Neural cell (in vitro differentiated cells): ENCODE data around the gene TMSB15C. TPM values are rescaled to one million over a fixed set of nuclear protein-coding genes. Genes with fewer than 3 reads are reported as not detected.
"Not testable (repeated sequence)": the region's sequence is repeated elsewhere in the genome, so short reads cannot be mapped to it uniquely, and the experiment has no call there.

ENCODE experiments used
- H2AFZ ChIP-seq: fragments of 200-600, 300-800 bp; sonication (generic), shearing (Covaris generic); 2 replicates; pipeline ENCODE4 v1.6.0; 2014; ENCODE audit warnings: low read depth, mild to moderate bottlenecking, antibody characterized with exemption, low read length, moderate library complexity
- H3F3A ChIP-seq: fragments of 200-600 bp; shearing (Covaris generic); 2 replicates; pipeline ENCODE4 v1.6.1; 2016; ENCODE audit warnings: mild to moderate bottlenecking, moderate library complexity, mixed read lengths, antibody characterized with exemption, low read length; ENCODE audit not compliant: insufficient read depth, poor library complexity, severe bottlenecking
- H3K27ac ChIP-seq: fragments of 200-600, 300-800 bp; sonication (generic), shearing (Covaris generic); 2 replicates; pipeline ENCODE4 v1.5.1; 2014; ENCODE audit warnings: mild to moderate bottlenecking, low read length, moderate library complexity
- H3K27me3 ChIP-seq: fragments of 300-800, 200-600 bp; sonication (generic), shearing (Covaris generic); 2 replicates; pipeline ENCODE4 v1.6.0; 2014; ENCODE audit warnings: mild to moderate bottlenecking, low read depth, low read length, moderate library complexity; ENCODE audit not compliant: insufficient read depth
- H3K36me3 ChIP-seq: fragments of 300-800, 200-600 bp; sonication (generic), shearing (Covaris generic); 2 replicates; pipeline ENCODE4 v1.5.1; 2014; ENCODE audit warnings: mild to moderate bottlenecking, antibody characterized with exemption, low read length, moderate library complexity; ENCODE audit not compliant: insufficient read depth
- H3K4me2 ChIP-seq: fragments of 300-800, 200-600 bp; sonication (generic), shearing (Covaris generic); 2 replicates; pipeline ENCODE4 v1.6.0; 2014; ENCODE audit warnings: mild to moderate bottlenecking, low read length
- H3K4me3 ChIP-seq: fragments of 300-800, 200-600 bp; sonication (generic), shearing (Covaris generic); 2 replicates; pipeline ENCODE4 v1.5.1; 2014; ENCODE audit warnings: mild to moderate bottlenecking, low read length, moderate library complexity
- H3K79me2 ChIP-seq: fragments of 200-600 bp; shearing (Covaris generic); replicated peaks from 2 replicates; pipeline ENCODE4 v1.6.0; 2014; ENCODE audit warnings: mild to moderate bottlenecking, low read length, moderate library complexity; ENCODE audit not compliant: insufficient read depth
- H3K9ac ChIP-seq: fragments of 300-800, 200-600 bp; sonication (generic), shearing (Covaris generic); 2 replicates; pipeline ENCODE4 v1.6.1; 2016; ENCODE audit warnings: mild to moderate bottlenecking, low read length, mixed read lengths
- H3K9me2 ChIP-seq: fragments of 200-600 bp; shearing (Covaris generic); 2 replicates; pipeline ENCODE4 v1.6.1; 2016; ENCODE audit warnings: mild to moderate bottlenecking, low read length, mixed read lengths; ENCODE audit not compliant: insufficient read depth
- H3K9me3 ChIP-seq: fragments of 200-600, 300-800 bp; sonication (generic), shearing (Covaris generic); 2 replicates; pipeline ENCODE4 v1.6.1; 2016; ENCODE audit warnings: mild to moderate bottlenecking, mixed run types, low read length, moderate library complexity, mixed read lengths
- H4K20me1 ChIP-seq: fragments of 200-600 bp; shearing (Covaris generic); 2 replicates; pipeline ENCODE4 v1.6.1; 2016; ENCODE audit warnings: mild to moderate bottlenecking, mixed run types; ENCODE audit not compliant: insufficient read depth
- CTCF ChIP-seq: fragments of 450-650 bp; IDR thresholded peaks from 2 replicates; pipeline ENCODE4 v1.5.1; 2014; ENCODE audit warnings: antibody characterized with exemption, mild to moderate bottlenecking, moderate library complexity; ENCODE audit not compliant: poor library complexity, severe bottlenecking
- EP300 ChIP-seq: fragments of 450-650 bp; conservative IDR thresholded peaks from 2 replicates; pipeline ENCODE4 v1.6.1; 2014; ENCODE audit warnings: antibody characterized with exemption, mild to moderate bottlenecking, moderate library complexity; ENCODE audit not compliant: poor library complexity, severe bottlenecking
- EZH2 ChIP-seq: fragments of 200-600, 300-800 bp; shearing (Covaris generic), sonication (generic); IDR thresholded peaks from 2 replicates; pipeline ENCODE4 v1.6.1; 2014; ENCODE audit warnings: antibody characterized with exemption, low read length, borderline replicate concordance, mild to moderate bottlenecking; ENCODE audit not compliant: insufficient read depth, poor library complexity, severe bottlenecking
- MXI1 ChIP-seq: fragments of 450-650 bp; conservative IDR thresholded peaks from 2 replicates; pipeline ENCODE4 v1.6.1; 2014; ENCODE audit warnings: antibody characterized with exemption, mild to moderate bottlenecking; ENCODE audit not compliant: poor library complexity, severe bottlenecking
- POLR2AphosphoS5 ChIP-seq: IDR thresholded peaks from 2 replicates; pipeline ENCODE4 v1.6.1; 2012
- RAD21 ChIP-seq: fragments of 450-650 bp; conservative IDR thresholded peaks from 2 replicates; pipeline ENCODE4 v1.6.1; 2014; ENCODE audit warnings: antibody characterized with exemption, mild to moderate bottlenecking, moderate library complexity
- REST ChIP-seq: IDR thresholded peaks from 2 replicates; pipeline ENCODE4 v1.6.1; 2012; ENCODE audit warnings: borderline replicate concordance
- SMC3 ChIP-seq: fragments of 450-650 bp; conservative IDR thresholded peaks from 2 replicates; pipeline ENCODE4 v1.6.1; 2014; ENCODE audit warnings: antibody characterized with exemption, mild to moderate bottlenecking, moderate library complexity; ENCODE audit not compliant: poor library complexity
- TAF1 ChIP-seq: IDR thresholded peaks from 2 replicates; pipeline ENCODE4 v1.6.1; 2012; ENCODE audit warnings: low read depth
- polyA minus RNA-seq: library from RNA; depleted of rRNA, polyadenylated mRNA; stranded (reverse); fragments of >200 nt; gene quantifications from 2 replicates; pipeline ENCODE4 v1.2.3, GENCODE V29; 2014
- polyA plus RNA-seq: library from polyadenylated mRNA; depleted of rRNA; stranded (reverse); fragments of >200 nt; gene quantifications from 2 replicates; pipeline ENCODE4 v1.2.3, GENCODE V29; 2014

Gene TMSB15C
- 38.0 and 53.2 TPM in 2 replicates for polyA plus RNA-seq
- 36.8 and 42.1 TPM in 2 replicates for polyA minus RNA-seq

- H3K4me3 ChIP-seq, H2AFZ ChIP-seq, H3K4me2 ChIP-seq, H3K9me2 ChIP-seq, H3K27me3 ChIP-seq, H3K36me3 ChIP-seq, H3K9me3 ChIP-seq, H3F3A ChIP-seq, H3K27ac ChIP-seq, H3K9ac ChIP-seq, H4K20me1 ChIP-seq, H3K79me2 ChIP-seq: not testable (repeated sequence)
Observed at GRCh38 chrX:104075778-104076445, at the start of gene TMSB15C. TSS of gene TMSB15C (minus strand) at chrX:104076236.

- H3K36me3 ChIP-seq: no peaks in the 10 kb centered on the region
- H3F3A ChIP-seq: no peaks in the 10 kb centered on the region
- H3K9me2 ChIP-seq: no peaks in the 10 kb centered on the region
- no peak overlapping the region for H2AFZ ChIP-seq
- H3K4me2 ChIP-seq: no peak overlapping the region
- no peak for TF ChIP-seq RAD21
- H3K9me3 ChIP-seq: no peaks in the 10 kb centered on the region
- no peaks in the 10 kb centered on the region for H3K79me2 ChIP-seq
- H4K20me1 ChIP-seq: no peaks in the 10 kb centered on the region
- H3K9ac ChIP-seq: no peak overlapping the region
- no peak overlapping the region for H3K27ac ChIP-seq
- H3K4me3 ChIP-seq: no peak overlapping the region
- H3K27me3 ChIP-seq: no peaks in the 10 kb centered on the region
Observed at GRCh38 chrX:104122829-104123228, 46.8 kb upstream of the TMSB15C start.

- H4K20me1 ChIP-seq: no peaks in the 10 kb centered on the region
- H3K9me3 ChIP-seq: no peaks in the 10 kb centered on the region
- H3K9me2 ChIP-seq: no peaks in the 10 kb centered on the region
- H3K27ac ChIP-seq: no peak overlapping the region
- no peak for TF ChIP-seq TAF1
- TF ChIP-seq RAD21: no peak
- no peak for TF ChIP-seq EZH2
- no peak for TF ChIP-seq EP300
- TF ChIP-seq REST: no peak
- no peaks in the 10 kb centered on the region for H3F3A ChIP-seq
- no peak overlapping the region for H3K9ac ChIP-seq
- no peak overlapping the region for H3K4me3 ChIP-seq
- H2AFZ ChIP-seq: no peak overlapping the region
- no peaks in the 10 kb centered on the region for H3K36me3 ChIP-seq
- H3K27me3 ChIP-seq: no peaks in the 10 kb centered on the region
- H3K4me2 ChIP-seq: no peak overlapping the region
- no peaks in the 10 kb centered on the region for H3K79me2 ChIP-seq
Observed at GRCh38 chrX:104118765-104119164, 42.7 kb upstream of the TMSB15C start.

- Histone ChIP-seq H3F3A (no peaks in the 10 kb centered on the region), H3K4me3 (no peak overlapping the region), H3K9ac (no peak overlapping the region), H3K27me3 (no peaks in the 10 kb centered on the region), H3K36me3 (no peaks in the 10 kb centered on the region), H3K4me2 (no peak overlapping the region), H3K79me2 (no peaks in the 10 kb centered on the region), H2AFZ (no peak overlapping the region), H3K9me3 (no peaks in the 10 kb centered on the region), H3K27ac (peak overlapping the region; percentile 16), H4K20me1 (no peaks in the 10 kb centered on the region), H3K9me2 (no peaks in the 10 kb centered on the region)
- no peak for TF ChIP-seq MXI1
- no peak for TF ChIP-seq RAD21
- TF ChIP-seq EP300: no peak
- TF ChIP-seq CTCF: no peak
- TF ChIP-seq POLR2AphosphoS5: no peak
- TF ChIP-seq TAF1: no peak
- TF ChIP-seq EZH2: no peak
- TF ChIP-seq SMC3: no peak
- TF ChIP-seq REST: no peak
Observed at GRCh38 chrX:104117759-104118158, 41.7 kb upstream of the TMSB15C start.
